ENCODE measurements around the gene LRR1. TPM values are rescaled to one million over a fixed set of nuclear protein-coding genes. Genes with fewer than 3 reads are reported as not detected.

The LRR1 gene
- total and polyA plus RNA-seq, 12 donors = 4.7 to 20.9 (median 10.0) TPM

GRCh38 chr14:49578141-49578540, 20.6 kb upstream of the LRR1 start:
- no peaks in the 10 kb centered on the region for H3K9me3 ChIP-seq (replicated peaks in 1 of 3)
- peaks cover 0 to 11% of the 10 kb centered on the region in 2 donors for H3K36me3 ChIP-seq (replicated peaks in 1 of 2)
- no peak for DNase-seq
- H3K27me3 ChIP-seq = no peaks in the 10 kb centered on the region
- intact Hi-C loops (cut with DNase I) = no loop called here
- H3K4me3 ChIP-seq = no peak overlapping the region
- 88 to 94% (median 93%) methylated on average over 1 of the region's 1 CpG for WGBS, 4 donors
- peaks cover 0 to 19% of the 10 kb centered on the region in 2 donors for H3K4me1 ChIP-seq (replicated peaks in 1 of 2)
- no peak for TF ChIP-seq POLR2A (IDR thresholded peaks at IDR 0.05)
- TF ChIP-seq CTCF (IDR thresholded peaks at IDR 0.05) = no peak
- no peak overlapping the region for H3K27ac ChIP-seq

- DNase-seq = no peak
- Histone ChIP-seq H3K27me3 (no peaks in the 10 kb centered on the region), H3K27ac (no peak overlapping the region), H3K4me1 (replicated peaks in 1 of 2) (peaks cover 11 to 36% of the 10 kb centered on the region in 2 donors), H3K4me3 (no peak overlapping the region), H3K36me3 (replicated peaks in 1 of 2) (peaks cover 0 to 22% of the 10 kb centered on the region in 2 donors), H3K9me3 (replicated peaks in 1 of 3) (no peaks in the 10 kb centered on the region)
- intact Hi-C loops (cut with DNase I) = no loop called here
- no peak for TF ChIP-seq CTCF (IDR thresholded peaks at IDR 0.05)
- TF ChIP-seq POLR2A (IDR thresholded peaks at IDR 0.05) = no peak
- 81 to 86% (median 84%) methylated on average over 2 of the region's 2 CpGs for WGBS, 4 donors
Observed at GRCh38 chr14:49579841-49580240, 18.9 kb upstream of the LRR1 start.

- 75 to 97% (median 76%) methylated on average over 9 of the region's 9 CpGs for WGBS, 4 donors
- TF ChIP-seq POLR2A (IDR thresholded peaks at IDR 0.05) (no peak), CTCF (IDR thresholded peaks at IDR 0.05) (no peak)
Observed at GRCh38 chr14:49581209-49582112, 17.3 kb upstream of the LRR1 start.

GRCh38 chr14:49582113-49582977, 16.4 kb upstream of the LRR1 start:
- intact Hi-C loops (cut with DNase I) = no loop called here
- Histone ChIP-seq H3K27ac (no peak overlapping the region), H3K4me3 (no peak overlapping the region), H3K27me3 (no peaks in the 10 kb centered on the region), H3K4me1 (replicated peaks in 1 of 2) (peaks cover 13 to 39% of the 10 kb centered on the region in 2 donors), H3K9me3 (replicated peaks in 1 of 3) (no peaks in the 10 kb centered on the region), H3K36me3 (replicated peaks in 1 of 2) (peaks cover 0 to 22% of the 10 kb centered on the region in 2 donors)
- TF ChIP-seq CTCF (IDR thresholded peaks at IDR 0.05) = no peak
- no peak for TF ChIP-seq POLR2A (IDR thresholded peaks at IDR 0.05)
- WGBS, 4 donors = 95 to 97% (median 95%) methylated on average over 4 of the region's 4 CpGs
- DNase-seq = no peak

More at GRCh38 chr14:49581209-49582112, 17.3 kb upstream of the LRR1 start:
- no peaks in the 10 kb centered on the region for H3K9me3 ChIP-seq (replicated peaks in 1 of 3)
- intact Hi-C loops (cut with DNase I) = no loop called here
- H3K27me3 ChIP-seq = no peaks in the 10 kb centered on the region
- peaks cover 0 to 22% of the 10 kb centered on the region in 2 donors for H3K36me3 ChIP-seq (replicated peaks in 1 of 2)
- no peak for DNase-seq
- no peak overlapping the region for H3K27ac ChIP-seq
- H3K4me3 ChIP-seq = no peak overlapping the region
- H3K4me1 ChIP-seq (replicated peaks in 1 of 2) = peaks cover 13 to 39% of the 10 kb centered on the region in 2 donors

Data from adrenal gland (tissue), 12 donors.